A549 (cell line): ENCODE results near the gene CPNE7. TPM values are rescaled to one million over a fixed set of nuclear protein-coding genes. Genes with fewer than 3 reads are reported as not detected.

Source experiments
- ATAC-seq, 2 experiments: fragments of 200-7000 bp in 1 of 2; fragments of >200 bp in 1 of 2; cut with Nextera tagmentation in 1 of 2; cut with Tn5 transposase in 1 of 2; 3 replicates each; pipeline versions ENCODE4 v1.8.0 to v1.9.1; 2018 to 2020; ENCODE audit warnings: mild to moderate bottlenecking in 1 of 2, moderate library complexity in 1 of 2
- CTCF ChIA-PET: fragments of 300-600 bp; sonication (Branson Sonifier 250); formaldehyde crosslinking; extraction: SDS; loops from one replicate; lab custom pipeline; 2021; ENCODE audit warnings: antibody characterized with exemption, inconsistent platforms; lab: Yijun Ruan, JAX
- POLR2A ChIA-PET: fragments of 350-600 bp; formaldehyde crosslinking; extraction: SDS; loops from one replicate; lab custom pipeline; 2021; ENCODE audit warnings: antibody characterized with exemption, inconsistent platforms; lab: Yijun Ruan, JAX
- DNase-seq, 2 experiments: peaks; one replicate each; pipeline versions ENCODE4 v3.0.0 to v3.0.0-alpha.2; 2011 to 2016; ENCODE audit warnings: low read depth in 1 of 2, low spot score in 1 of 2
- FAIRE-seq: peaks from 2 replicates; lab custom pipeline; 2011; peaks lifted over from hg19 to GRCh38; lab: Jason Lieb, UNC
- H3K27ac ChIP-seq, 2 experiments: fragments of >200 bp; sonication (Bioruptor Twin); formaldehyde crosslinking; 3 replicates each; pipeline ENCODE4 v1.5.1; 2016 to 2017
- H3K4me1 ChIP-seq: fragments of >200 bp; sonication (Bioruptor Twin); formaldehyde crosslinking; 3 replicates; pipeline ENCODE4 v1.6.1; 2016
- H3K4me2 ChIP-seq: fragments of >200 bp; sonication (Bioruptor Twin); formaldehyde crosslinking; 3 replicates; pipeline ENCODE4 v1.6.1; 2016
- H3K4me3 ChIP-seq: fragments of >200 bp; sonication (Bioruptor Twin); formaldehyde crosslinking; 3 replicates; pipeline ENCODE4 v1.5.1; 2016
- H3K9me3 ChIP-seq: fragments of >200 bp; sonication (Bioruptor Twin); formaldehyde crosslinking; 3 replicates; pipeline ENCODE4 v1.6.1; 2016
- BHLHE40 ChIP-seq: IDR thresholded peaks from 2 replicates; pipeline ENCODE4 v1.6.1; 2012; ENCODE audit warnings: low read depth, low read length, inconsistent platforms
- CBX2 ChIP-seq: fragments of 200-600 bp; sonication (generic); IDR thresholded peaks from 2 replicates; pipeline ENCODE4 v1.6.1; 2016; ENCODE audit warnings: low read depth, mild to moderate bottlenecking, borderline replicate concordance
- CEBPB ChIP-seq, 2 experiments: fragments of >200 bp in 1 of 2; sonication (Bioruptor Twin) in 1 of 2; formaldehyde crosslinking in 1 of 2; IDR thresholded peaks; 2 replicates each; pipeline ENCODE4 v1.6.1; 2012 to 2016
- EHMT2 ChIP-seq: fragments of 200-600 bp; sonication (generic); IDR thresholded peaks from 2 replicates; pipeline ENCODE4 v1.6.1; 2016; ENCODE audit warnings: antibody characterized with exemption, low read depth, mild to moderate bottlenecking, moderate library complexity
- HEYL ChIP-seq: fragments of 250-450 bp; sonication (Bioruptor Pico); IDR thresholded peaks from 2 replicates; pipeline ENCODE4 v1.8.0; 2021; ENCODE audit warnings: mild to moderate bottlenecking, moderate library complexity
- HOXA7 ChIP-seq: fragments of 250-450 bp; sonication (Bioruptor Pico); IDR thresholded peaks from 2 replicates; pipeline ENCODE4 v1.5.0; 2020; ENCODE audit warnings: mild to moderate bottlenecking, moderate library complexity
- HOXB5 ChIP-seq: fragments of 250-450 bp; sonication (Bioruptor Pico); IDR thresholded peaks from 2 replicates; pipeline ENCODE4 v1.5.0; 2020; ENCODE audit warnings: mild to moderate bottlenecking, moderate library complexity
- KDM1A ChIP-seq: fragments of 200-600 bp; sonication (generic); IDR thresholded peaks from 2 replicates; pipeline ENCODE4 v1.6.1; 2016; ENCODE audit warnings: low read depth, mild to moderate bottlenecking
- KDM5A ChIP-seq: fragments of 200-600 bp; sonication (generic); IDR thresholded peaks from 2 replicates; pipeline ENCODE4 v1.6.1; 2016; ENCODE audit warnings: antibody characterized with exemption, mild to moderate bottlenecking
- MAFK ChIP-seq: fragments of 450-650 bp; IDR thresholded peaks from 2 replicates; pipeline ENCODE4 v1.6.1; 2014; ENCODE audit not compliant: partially characterized antibody
- MYC ChIP-seq: IDR thresholded peaks from 2 replicates; pipeline ENCODE4 v1.6.1; 2012; ENCODE audit warnings: mild to moderate bottlenecking, inconsistent platforms, low read length, improper control_type of control experiment, borderline replicate concordance
- NFE2L2 ChIP-seq: fragments of 150-350 bp; conservative IDR thresholded peaks from 2 replicates; pipeline ENCODE4 v1.6.1; 2014; ENCODE audit warnings: low read length
- NR3C1 ChIP-seq: fragments of >200 bp; sonication (Bioruptor Twin); formaldehyde crosslinking; IDR thresholded peaks from 3 replicates; pipeline ENCODE4 v1.6.1; 2017
- RCOR1 ChIP-seq: fragments of 150-350 bp; IDR thresholded peaks from 2 replicates; pipeline ENCODE4 v1.6.1; 2014; ENCODE audit warnings: antibody characterized with exemption, low read length, low read depth
- RNF2 ChIP-seq: fragments of 200-600 bp; sonication (generic); IDR thresholded peaks from 2 replicates; pipeline ENCODE4 v1.6.1; 2016; ENCODE audit warnings: low read depth, mild to moderate bottlenecking, antibody characterized with exemption, moderate library complexity, borderline replicate concordance
- SREBF2 ChIP-seq: fragments of 450-650 bp; IDR thresholded peaks from 2 replicates; pipeline ENCODE4 v1.6.1; 2014; ENCODE audit warnings: mild to moderate bottlenecking, moderate library complexity
- TP53 ChIP-seq: fragments of 250-450 bp; sonication (Bioruptor Pico); IDR thresholded peaks from 2 replicates; pipeline ENCODE4 v1.5.0; 2021; ENCODE audit warnings: mild to moderate bottlenecking, moderate library complexity
- ZSCAN20 ChIP-seq: fragments of 250-450 bp; sonication (Bioruptor Pico); IDR thresholded peaks from 2 replicates; pipeline ENCODE4 v1.8.0; 2022; ENCODE audit warnings: mild to moderate bottlenecking, moderate library complexity
- WGBS: methylation state at CpG from one replicate; pipeline ENCODE4 v1.1.6; 2017; ENCODE audit errors: missing lambda C conversion rate; 5-methylcytosine and 5-hydroxymethylcytosine counted together
- polyA plus RNA-seq, 4 experiments: library from polyadenylated mRNA; depleted of rRNA in 3 of 4; stranded (reverse); fragments of >200 nt; fragmentation: RNase III in 1 of 4; extraction: RNeasy Plus Mini Kit Qiagen cat#74134 plus additional on column Dnase treatment in 1 of 4; gene quantifications; 2 replicates in 3 of 4; 3 replicates in 1 of 4; pipeline ENCODE4 v1.2.3, GENCODE V29; 2011 to 2017
- TF ChIP-seq, protein P1 (sequence below): fragments of 200-600 bp; sonication (generic); IDR thresholded peaks from 2 replicates; pipeline ENCODE4 v1.6.1; 2016; ENCODE audit warnings: antibody characterized with exemption, mild to moderate bottlenecking, moderate library complexity
- TF ChIP-seq, protein P2 (sequence below): fragments of 150-350 bp; IDR thresholded peaks from 2 replicates; pipeline ENCODE4 v1.6.1; 2014; ENCODE audit warnings: low read depth, mild to moderate bottlenecking, low read length
- TF ChIP-seq, protein P3 (sequence below): fragments of >200 bp; sonication (Bioruptor Twin); formaldehyde crosslinking; IDR thresholded peaks from 3 replicates; pipeline ENCODE4 v1.6.1; 2016
- TF ChIP-seq, protein P4 (sequence below): fragments of >200 bp; sonication (Bioruptor Twin); formaldehyde crosslinking; IDR thresholded peaks from 2 replicates; pipeline ENCODE4 v1.6.1; 2016
- TF ChIP-seq, protein P5 (sequence below): IDR thresholded peaks from 2 replicates; pipeline ENCODE4 v1.6.1; 2012; ENCODE audit warnings: low read depth, borderline replicate concordance

The CPNE7 gene
- polyA plus RNA-seq, 2 of the 4 experiments (the other 2 are of a cell fraction) = 22.8 to 45.2 TPM

DNA sequence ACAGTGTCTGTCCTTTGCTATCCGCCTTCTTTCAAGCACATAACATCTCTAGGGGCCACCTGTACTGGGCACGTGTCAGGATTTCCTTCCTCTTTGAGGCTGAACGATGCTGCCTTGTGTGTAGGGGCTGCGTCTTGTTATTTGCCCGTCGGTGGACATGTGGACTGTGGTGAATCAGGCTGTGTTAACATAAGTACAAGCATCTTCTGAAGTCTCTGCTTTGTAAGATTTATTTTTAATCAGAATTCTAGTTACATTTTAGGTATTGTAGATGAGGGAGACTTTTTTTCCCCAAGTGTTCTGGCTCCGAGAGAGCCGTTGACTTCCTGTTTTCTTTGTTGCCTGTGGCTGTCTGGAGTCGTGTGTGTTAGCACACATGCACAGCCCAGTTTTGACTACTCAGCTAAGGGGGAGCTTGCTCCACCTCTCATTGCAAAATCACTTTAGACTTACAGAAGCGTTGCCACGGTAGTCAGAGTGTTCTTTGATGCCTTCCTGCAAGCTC, 41.3 kb upstream of the CPNE7 start:
- Histone ChIP-seq H3K27ac (no peak overlapping the region), H3K4me2 (no peak overlapping the region), H3K9me3 (no peaks in the 10 kb centered on the region), H3K4me1 (no peaks in the 10 kb centered on the region), H3K4me3 (no peak overlapping the region)
- ChIA-PET POLR2A (no interaction called here), CTCF (interaction anchor here (0.9 kb wide), 1 partner anchor 81 kb away, joined by 3 read pairs; no protein-coding TSS in a partner anchor)
- DNase-seq (no peak), FAIRE-seq (no peak), ATAC-seq (no peak)
- WGBS = 93% methylated on average over 11 of the region's 11 CpGs
- TF ChIP-seq, protein P1, sequence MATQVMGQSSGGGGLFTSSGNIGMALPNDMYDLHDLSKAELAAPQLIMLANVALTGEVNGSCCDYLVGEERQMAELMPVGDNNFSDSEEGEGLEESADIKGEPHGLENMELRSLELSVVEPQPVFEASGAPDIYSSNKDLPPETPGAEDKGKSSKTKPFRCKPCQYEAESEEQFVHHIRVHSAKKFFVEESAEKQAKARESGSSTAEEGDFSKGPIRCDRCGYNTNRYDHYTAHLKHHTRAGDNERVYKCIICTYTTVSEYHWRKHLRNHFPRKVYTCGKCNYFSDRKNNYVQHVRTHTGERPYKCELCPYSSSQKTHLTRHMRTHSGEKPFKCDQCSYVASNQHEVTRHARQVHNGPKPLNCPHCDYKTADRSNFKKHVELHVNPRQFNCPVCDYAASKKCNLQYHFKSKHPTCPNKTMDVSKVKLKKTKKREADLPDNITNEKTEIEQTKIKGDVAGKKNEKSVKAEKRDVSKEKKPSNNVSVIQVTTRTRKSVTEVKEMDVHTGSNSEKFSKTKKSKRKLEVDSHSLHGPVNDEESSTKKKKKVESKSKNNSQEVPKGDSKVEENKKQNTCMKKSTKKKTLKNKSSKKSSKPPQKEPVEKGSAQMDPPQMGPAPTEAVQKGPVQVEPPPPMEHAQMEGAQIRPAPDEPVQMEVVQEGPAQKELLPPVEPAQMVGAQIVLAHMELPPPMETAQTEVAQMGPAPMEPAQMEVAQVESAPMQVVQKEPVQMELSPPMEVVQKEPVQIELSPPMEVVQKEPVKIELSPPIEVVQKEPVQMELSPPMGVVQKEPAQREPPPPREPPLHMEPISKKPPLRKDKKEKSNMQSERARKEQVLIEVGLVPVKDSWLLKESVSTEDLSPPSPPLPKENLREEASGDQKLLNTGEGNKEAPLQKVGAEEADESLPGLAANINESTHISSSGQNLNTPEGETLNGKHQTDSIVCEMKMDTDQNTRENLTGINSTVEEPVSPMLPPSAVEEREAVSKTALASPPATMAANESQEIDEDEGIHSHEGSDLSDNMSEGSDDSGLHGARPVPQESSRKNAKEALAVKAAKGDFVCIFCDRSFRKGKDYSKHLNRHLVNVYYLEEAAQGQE = no peak
- TF ChIP-seq NR3C1 = no peak
- TF ChIP-seq ZSCAN20 (CRISPR knock-in tag) = no peak
- TF ChIP-seq TP53 (CRISPR knock-in tag) = no peak
- TF ChIP-seq, protein P2, sequence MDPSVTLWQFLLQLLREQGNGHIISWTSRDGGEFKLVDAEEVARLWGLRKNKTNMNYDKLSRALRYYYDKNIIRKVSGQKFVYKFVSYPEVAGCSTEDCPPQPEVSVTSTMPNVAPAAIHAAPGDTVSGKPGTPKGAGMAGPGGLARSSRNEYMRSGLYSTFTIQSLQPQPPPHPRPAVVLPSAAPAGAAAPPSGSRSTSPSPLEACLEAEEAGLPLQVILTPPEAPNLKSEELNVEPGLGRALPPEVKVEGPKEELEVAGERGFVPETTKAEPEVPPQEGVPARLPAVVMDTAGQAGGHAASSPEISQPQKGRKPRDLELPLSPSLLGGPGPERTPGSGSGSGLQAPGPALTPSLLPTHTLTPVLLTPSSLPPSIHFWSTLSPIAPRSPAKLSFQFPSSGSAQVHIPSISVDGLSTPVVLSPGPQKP = no peak
- TF ChIP-seq RCOR1 = no peak

DNA sequence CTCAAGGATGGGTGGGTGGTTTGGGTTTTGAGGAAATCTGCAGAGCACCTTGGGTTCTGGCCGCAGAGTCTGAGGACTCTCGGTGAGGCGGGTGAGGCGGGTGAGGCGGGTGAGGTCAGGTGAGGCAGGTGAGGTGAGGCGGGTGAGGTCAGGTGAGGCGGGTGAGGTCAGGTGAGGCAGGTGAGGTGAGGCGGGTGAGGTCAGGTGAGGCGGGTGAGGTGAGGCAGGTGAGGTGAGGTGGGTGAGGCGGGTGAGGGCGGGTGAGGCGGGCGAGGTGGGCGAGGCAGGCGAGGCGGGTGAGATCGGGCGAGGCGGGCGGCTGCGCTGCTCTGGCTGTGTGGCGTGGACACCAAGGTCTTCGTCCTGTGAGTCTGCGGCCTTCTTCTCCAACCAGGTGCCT, 39.2 kb upstream of the CPNE7 start:
- ATAC-seq = no peak
- TF ChIP-seq EHMT2 (no peak), TP53 (CRISPR knock-in tag) (no peak), KDM1A (no peak), CBX2 (no peak), SREBF2 (no peak), BHLHE40 (no peak), CEBPB (IDR thresholded peaks at IDR 0.05) (no peak)
- TF ChIP-seq, protein P3, sequence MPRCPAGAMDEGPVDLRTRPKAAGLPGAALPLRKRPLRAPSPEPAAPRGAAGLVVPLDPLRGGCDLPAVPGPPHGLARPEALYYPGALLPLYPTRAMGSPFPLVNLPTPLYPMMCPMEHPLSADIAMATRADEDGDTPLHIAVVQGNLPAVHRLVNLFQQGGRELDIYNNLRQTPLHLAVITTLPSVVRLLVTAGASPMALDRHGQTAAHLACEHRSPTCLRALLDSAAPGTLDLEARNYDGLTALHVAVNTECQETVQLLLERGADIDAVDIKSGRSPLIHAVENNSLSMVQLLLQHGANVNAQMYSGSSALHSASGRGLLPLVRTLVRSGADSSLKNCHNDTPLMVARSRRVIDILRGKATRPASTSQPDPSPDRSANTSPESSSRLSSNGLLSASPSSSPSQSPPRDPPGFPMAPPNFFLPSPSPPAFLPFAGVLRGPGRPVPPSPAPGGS = no peak
- TF ChIP-seq, all 56 proteins: peak for 0
- Histone ChIP-seq H3K4me3 (no peak overlapping the region), H3K9me3 (no peaks in the 10 kb centered on the region), H3K4me1 (no peaks in the 10 kb centered on the region), H3K27ac (no peak overlapping the region), H3K4me2 (no peak overlapping the region)
- DNase-seq = no peak
- ChIA-PET POLR2A (no interaction called here), CTCF (interaction anchor here (1.3 to 1.5 kb wide), 2 partner anchors 12 to 13 kb away, joined by 3 to 5 read pairs; no protein-coding TSS in a partner anchor)
- WGBS = 89% methylated on average over 21 of the region's 24 CpGs
- no peak for FAIRE-seq

DNA sequence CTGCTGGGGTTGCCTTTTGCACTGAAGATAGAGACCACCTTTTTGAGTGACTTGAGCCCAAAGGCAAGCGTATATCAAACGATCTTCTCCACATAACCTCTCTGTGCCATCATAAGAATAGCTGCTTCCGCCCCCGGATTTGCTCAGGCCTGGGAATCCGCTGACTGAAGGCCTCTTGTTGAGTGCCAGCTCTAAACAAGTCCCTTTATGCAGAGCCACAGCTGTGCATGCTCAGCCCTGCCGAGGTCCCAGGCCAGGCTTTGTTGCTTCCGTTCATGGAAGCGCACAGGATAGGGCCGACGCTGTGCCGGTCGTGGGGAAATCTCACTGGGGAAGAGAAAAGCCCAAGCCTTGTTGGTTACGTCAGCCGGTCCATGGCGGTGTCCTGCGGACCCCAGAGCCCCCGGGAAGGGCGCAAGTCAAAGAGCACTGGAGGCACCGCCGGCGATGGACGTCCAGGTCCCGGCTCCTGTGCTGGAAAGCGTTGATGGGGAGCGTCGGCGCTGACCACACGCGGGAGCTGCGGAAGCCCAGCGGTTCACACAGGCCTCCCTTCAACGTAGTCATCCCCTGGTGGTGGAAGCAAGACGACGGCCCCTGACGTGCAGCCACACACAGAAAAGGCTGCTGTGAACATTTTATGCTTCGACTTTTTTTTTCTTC, 38.5 kb upstream of the CPNE7 start:
- DNase-seq (no peak), ATAC-seq (no peak; a peak in 2 of 6 replicates), FAIRE-seq (no peak)
- no peak overlapping the region for H3K4me2 ChIP-seq
- H3K4me3 ChIP-seq = no peak overlapping the region
- ChIA-PET POLR2A (no interaction called here), CTCF (interaction anchor here (1.3 to 1.5 kb wide), 2 partner anchors 11 to 13 kb away, joined by 3 to 5 read pairs; no protein-coding TSS in a partner anchor)
- H3K4me1 ChIP-seq = no peaks in the 10 kb centered on the region
- no peak for TF ChIP-seq HEYL (CRISPR knock-in tag)
- no peak for TF ChIP-seq RCOR1
- TF ChIP-seq, protein P4, sequence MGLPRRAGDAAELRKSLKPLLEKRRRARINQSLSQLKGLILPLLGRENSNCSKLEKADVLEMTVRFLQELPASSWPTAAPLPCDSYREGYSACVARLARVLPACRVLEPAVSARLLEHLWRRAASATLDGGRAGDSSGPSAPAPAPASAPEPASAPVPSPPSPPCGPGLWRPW = no peak
- no peak for TF ChIP-seq HOXB5 (CRISPR knock-in tag)
- no peak for TF ChIP-seq KDM5A
- TF ChIP-seq HOXA7 (CRISPR knock-in tag) = no peak
- TF ChIP-seq EHMT2 = no peak
- TF ChIP-seq RNF2 = no peak
- TF ChIP-seq MAFK = no peak
- TF ChIP-seq NFE2L2 = no peak
- TF ChIP-seq, protein P5, sequence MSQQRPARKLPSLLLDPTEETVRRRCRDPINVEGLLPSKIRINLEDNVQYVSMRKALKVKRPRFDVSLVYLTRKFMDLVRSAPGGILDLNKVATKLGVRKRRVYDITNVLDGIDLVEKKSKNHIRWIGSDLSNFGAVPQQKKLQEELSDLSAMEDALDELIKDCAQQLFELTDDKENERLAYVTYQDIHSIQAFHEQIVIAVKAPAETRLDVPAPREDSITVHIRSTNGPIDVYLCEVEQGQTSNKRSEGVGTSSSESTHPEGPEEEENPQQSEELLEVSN = no peak
- no peak for TF ChIP-seq MYC
- H3K27ac ChIP-seq = no peak overlapping the region
- 93% methylated on average over 26 of the region's 36 CpGs for WGBS
- H3K9me3 ChIP-seq = no peaks in the 10 kb centered on the region
